K562 (cell line): Measurements from ENCODE around the gene PMPCB. TPM values are rescaled to one million over a fixed set of nuclear protein-coding genes. Genes with fewer than 3 reads are reported as not detected.

Experiments used
- GTF2A2 ChIP-seq: IDR thresholded peaks from 2 replicates; pipeline ENCODE4 v1.6.1; 2016; ENCODE audit warnings: mild to moderate bottlenecking, missing genetic modification characterization, missing compliant biosample characterization
- NR2C2 ChIP-seq, 2 experiments: fragments of 200-800 bp in 1 of 2; sonication (Bioruptor generic) in 1 of 2; sonication (generic) in 1 of 2; formaldehyde crosslinking in 1 of 2; IDR thresholded peaks; 2 replicates each; pipeline versions ENCODE4 v1.6.1 to v1.8.0; 2016 to 2022; ENCODE audit warnings: mild to moderate bottlenecking in 1 of 2, missing compliant biosample characterization in 1 of 2, missing genetic modification characterization in 1 of 2, missing genetic modification reagents in 1 of 2
- polyA plus RNA-seq, 8 experiments: library from polyadenylated mRNA; depleted of rRNA in 4 of 8; stranded (reverse) in 5 of 8; unstranded in 3 of 8; fragments of >200 nt; fragmentation: Nextera tagmentation in 2 of 8; fragmentation: Illumina TruSeq in 1 of 8; extraction: Ambion mirVana in 2 of 8; extraction: Trizol in 1 of 8; gene quantifications; 2 replicates each; pipeline versions ENCODE4 v1.2.1 to v1.2.3, GENCODE V29; 2011 to 2014; ENCODE audit warnings: inconsistent platforms in 1 of 8, missing spikeins in 1 of 8
- total RNA-seq, 7 experiments: library from RNA; depleted of rRNA in 6 of 7; stranded (reverse); fragments of >200 nt in 6 of 7; fragmentation: Illumina TruSeq in 2 of 7; extraction: Trizol in 2 of 7; gene quantifications; 2 replicates each; pipeline versions ENCODE4 v1.2.1 to v1.2.3, GENCODE V29; 2011 to 2021; ENCODE audit warnings: low replicate concordance in 1 of 7
- TF ChIP-seq, protein P1 (sequence below), 2 experiments: fragments of 450-650 bp; IDR thresholded peaks; 2 replicates each; pipeline ENCODE4 v1.6.1; 2016; ENCODE audit warnings: mild to moderate bottlenecking in 2 of 2, borderline replicate concordance in 1 of 2, low read depth in 1 of 2, moderate library complexity in 1 of 2
- TF ChIP-seq, protein P2 (sequence below), 3 experiments: fragments of 200-800 bp in 1 of 3; sonication (Bioruptor generic) in 1 of 3; sonication (generic) in 1 of 3; formaldehyde crosslinking in 1 of 3; IDR thresholded peaks; 2 replicates each; pipeline versions ENCODE4 v1.6.1 to v1.8.0; 2016 to 2022; ENCODE audit warnings: mild to moderate bottlenecking in 2 of 3, missing compliant biosample characterization in 2 of 3, missing genetic modification characterization in 2 of 3, missing genetic modification reagents in 1 of 3
- TF ChIP-seq, protein P3 (sequence below), 2 experiments: fragments of 450-650 bp; formaldehyde crosslinking in 1 of 2; IDR thresholded peaks; 2 replicates each; pipeline versions ENCODE4 v1.4.0 to v1.6.1; 2014 to 2020; ENCODE audit warnings: mild to moderate bottlenecking in 2 of 2, borderline replicate concordance in 1 of 2, low read depth in 1 of 2

PMPCB gene
- total and polyA plus RNA-seq, 9 of the 15 experiments (the other 6 are each of a cell fraction or from before 2014, with no cell fraction given) = 61.2 to 209 (median 105) TPM

- TF ChIP-seq, protein P1, sequence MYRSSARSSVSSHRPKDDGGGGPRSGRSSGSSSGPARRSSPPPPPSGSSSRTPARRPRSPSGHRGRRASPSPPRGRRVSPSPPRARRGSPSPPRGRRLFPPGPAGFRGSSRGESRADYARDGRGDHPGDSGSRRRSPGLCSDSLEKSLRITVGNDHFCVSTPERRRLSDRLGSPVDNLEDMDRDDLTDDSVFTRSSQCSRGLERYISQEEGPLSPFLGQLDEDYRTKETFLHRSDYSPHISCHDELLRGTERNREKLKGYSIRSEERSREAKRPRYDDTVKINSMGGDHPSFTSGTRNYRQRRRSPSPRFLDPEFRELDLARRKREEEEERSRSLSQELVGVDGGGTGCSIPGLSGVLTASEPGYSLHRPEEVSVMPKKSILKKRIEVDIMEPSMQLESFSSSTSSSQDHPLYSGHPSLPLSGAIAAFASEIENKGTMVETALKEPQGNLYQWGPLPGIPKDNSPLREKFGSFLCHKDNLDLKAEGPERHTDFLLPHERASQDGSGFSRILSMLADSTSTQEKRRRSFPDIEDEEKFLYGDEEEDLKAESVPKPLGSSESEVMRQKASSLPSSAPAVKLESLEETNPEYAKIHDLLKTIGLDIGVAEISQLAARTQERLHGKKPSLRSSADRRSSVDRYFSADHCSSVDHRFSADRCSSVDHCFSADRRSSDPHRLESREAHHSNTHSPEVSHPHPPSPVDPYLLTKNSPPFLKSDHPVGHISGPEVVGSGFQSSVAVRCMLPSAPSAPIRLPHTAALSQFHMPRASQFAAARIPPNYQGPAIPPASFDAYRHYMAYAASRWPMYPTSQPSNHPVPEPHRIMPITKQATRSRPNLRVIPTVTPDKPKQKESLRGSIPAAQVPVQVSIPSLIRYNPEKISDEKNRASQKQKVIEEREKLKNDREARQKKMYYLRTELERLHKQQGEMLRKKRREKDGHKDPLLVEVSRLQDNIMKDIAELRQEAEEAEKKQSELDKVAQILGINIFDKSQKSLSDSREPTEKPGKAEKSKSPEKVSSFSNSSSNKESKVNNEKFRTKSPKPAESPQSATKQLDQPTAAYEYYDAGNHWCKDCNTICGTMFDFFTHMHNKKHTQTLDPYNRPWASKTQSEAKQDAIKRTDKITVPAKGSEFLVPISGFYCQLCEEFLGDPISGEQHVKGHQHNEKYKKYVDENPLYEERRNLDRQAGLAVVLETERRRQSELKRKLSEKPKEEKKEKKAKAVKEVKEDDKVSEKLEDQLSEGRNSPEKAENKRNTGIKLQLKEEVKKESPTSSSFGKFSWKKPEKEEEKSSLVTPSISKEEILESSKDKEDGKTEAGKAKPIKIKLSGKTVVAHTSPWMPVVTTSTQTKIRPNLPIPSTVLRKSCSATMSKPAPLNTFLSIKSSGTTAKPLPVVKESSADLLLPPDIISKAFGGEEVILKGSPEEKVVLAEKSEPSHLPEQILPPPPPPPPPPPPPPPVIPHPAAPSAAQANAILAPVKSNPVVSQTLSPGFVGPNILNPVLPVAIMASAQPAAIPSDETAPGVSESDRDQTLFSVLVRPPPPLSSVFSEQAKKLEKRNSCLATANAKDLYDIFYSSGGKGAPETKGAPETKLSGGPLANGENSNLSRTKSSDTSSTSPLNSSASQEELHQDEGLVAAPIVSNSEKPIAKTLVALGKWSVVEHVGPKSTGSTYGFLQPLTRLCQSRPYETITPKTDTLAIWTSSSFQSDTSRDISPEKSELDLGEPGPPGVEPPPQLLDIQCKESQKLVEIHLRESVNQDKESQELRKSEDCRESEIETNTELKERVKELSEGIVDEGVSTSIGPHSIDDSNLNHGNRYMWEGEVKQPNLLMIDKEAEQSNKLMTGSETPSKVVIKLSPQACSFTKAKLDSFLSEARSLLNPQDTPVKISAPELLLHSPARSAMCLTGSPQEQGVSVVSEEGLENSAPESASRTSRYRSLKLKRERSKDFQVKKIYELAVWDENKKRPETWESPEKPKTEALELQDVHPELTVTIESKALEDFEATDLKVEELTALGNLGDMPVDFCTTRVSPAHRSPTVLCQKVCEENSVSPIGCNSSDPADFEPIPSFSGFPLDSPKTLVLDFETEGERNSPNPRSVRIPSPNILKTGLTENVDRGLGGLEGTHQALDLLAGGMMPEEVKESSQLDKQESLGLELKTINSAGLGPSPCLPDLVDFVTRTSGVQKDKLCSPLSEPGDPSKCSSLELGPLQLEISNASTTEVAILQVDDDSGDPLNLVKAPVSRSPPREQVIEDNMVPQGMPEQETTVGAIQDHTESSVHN (IDR thresholded peaks at IDR 0.05; ENCODE audit: borderline replicate concordance in 1 of 2, low read depth in 1 of 2) = no peak
- peak; percentile 99 for TF ChIP-seq NR2C2 (CRISPR knock-in tag; IDR thresholded peaks at IDR 0.05)
- TF ChIP-seq NR2C2 (tag; IDR thresholded peaks at IDR 0.05) = peak; percentile 100
- TF ChIP-seq, protein P2, sequence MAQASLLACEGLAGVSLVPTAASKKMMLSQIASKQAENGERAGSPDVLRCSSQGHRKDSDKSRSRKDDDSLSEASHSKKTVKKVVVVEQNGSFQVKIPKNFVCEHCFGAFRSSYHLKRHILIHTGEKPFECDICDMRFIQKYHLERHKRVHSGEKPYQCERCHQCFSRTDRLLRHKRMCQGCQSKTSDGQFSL (CRISPR knock-in tag; IDR thresholded peaks at IDR 0.05) = no peak
- TF ChIP-seq, protein P2 (tag; IDR thresholded peaks at IDR 0.05) = no peak
- TF ChIP-seq, protein P3, sequence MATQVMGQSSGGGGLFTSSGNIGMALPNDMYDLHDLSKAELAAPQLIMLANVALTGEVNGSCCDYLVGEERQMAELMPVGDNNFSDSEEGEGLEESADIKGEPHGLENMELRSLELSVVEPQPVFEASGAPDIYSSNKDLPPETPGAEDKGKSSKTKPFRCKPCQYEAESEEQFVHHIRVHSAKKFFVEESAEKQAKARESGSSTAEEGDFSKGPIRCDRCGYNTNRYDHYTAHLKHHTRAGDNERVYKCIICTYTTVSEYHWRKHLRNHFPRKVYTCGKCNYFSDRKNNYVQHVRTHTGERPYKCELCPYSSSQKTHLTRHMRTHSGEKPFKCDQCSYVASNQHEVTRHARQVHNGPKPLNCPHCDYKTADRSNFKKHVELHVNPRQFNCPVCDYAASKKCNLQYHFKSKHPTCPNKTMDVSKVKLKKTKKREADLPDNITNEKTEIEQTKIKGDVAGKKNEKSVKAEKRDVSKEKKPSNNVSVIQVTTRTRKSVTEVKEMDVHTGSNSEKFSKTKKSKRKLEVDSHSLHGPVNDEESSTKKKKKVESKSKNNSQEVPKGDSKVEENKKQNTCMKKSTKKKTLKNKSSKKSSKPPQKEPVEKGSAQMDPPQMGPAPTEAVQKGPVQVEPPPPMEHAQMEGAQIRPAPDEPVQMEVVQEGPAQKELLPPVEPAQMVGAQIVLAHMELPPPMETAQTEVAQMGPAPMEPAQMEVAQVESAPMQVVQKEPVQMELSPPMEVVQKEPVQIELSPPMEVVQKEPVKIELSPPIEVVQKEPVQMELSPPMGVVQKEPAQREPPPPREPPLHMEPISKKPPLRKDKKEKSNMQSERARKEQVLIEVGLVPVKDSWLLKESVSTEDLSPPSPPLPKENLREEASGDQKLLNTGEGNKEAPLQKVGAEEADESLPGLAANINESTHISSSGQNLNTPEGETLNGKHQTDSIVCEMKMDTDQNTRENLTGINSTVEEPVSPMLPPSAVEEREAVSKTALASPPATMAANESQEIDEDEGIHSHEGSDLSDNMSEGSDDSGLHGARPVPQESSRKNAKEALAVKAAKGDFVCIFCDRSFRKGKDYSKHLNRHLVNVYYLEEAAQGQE (IDR thresholded peaks at IDR 0.05; ENCODE audit: borderline replicate concordance) = peak; percentile 67
- TF ChIP-seq, protein P3 (CRISPR knock-in tag; IDR thresholded peaks at IDR 0.05; ENCODE audit: low read depth) = 0 out of 2 replicates have a peak, but pooled peaks have one; percentile 76
- no peak for TF ChIP-seq GTF2A2 (tag)
Observed at GRCh38 chr7:103296901-103297836, at the start of gene PMPCB (continued).
